ENCODE measurements around the gene SEC61A1.

SEC61A1 gene

DNA sequence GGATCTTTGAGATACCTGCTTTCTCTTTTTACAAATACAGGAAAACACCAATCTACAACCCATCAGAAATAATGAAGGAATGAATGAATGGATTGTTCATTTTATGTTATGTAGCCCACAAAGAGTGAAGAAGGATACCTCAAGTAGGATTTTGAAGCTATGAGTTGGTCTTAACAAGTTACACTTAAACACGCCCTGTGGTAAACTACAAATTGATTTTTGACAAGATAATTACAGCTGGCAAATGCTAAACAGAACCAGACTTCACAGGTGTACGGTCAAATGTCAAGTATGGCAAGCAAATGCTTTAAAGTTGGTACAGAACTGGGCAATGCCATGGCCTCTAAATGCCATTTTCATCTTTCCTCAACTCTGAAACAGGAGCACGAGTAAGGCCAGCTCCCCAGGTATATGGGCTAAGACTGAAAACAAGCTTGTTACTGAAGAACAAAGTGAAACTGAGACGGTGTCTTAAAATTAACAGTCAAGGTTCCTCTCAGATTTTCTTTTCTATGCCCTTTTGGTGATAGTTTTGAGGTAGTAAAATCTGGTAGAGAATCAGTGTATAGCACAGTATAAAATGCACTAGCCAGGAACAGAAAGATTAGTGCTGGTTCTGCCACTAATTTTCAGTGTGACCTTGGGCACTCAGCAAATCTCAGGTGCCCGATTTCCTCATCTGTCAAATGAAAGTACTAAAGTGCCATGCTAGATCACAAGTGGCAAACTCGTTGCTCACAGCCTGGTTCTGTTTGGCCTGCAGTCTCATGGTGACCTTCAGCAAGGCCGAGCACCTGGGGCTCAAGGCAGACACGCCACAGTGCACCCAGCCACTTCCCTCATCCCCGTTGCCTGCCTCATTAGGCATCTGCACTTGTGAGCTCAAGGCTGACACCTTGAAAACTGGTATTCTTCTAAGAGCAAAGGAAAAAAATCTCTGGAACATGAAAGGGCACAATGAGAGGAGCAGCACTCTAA is 61.9 kb downstream of the SEC61A1 start:
- no peak for DNase-seq

All from stimulated activated CD4-positive, alpha-beta T cell treated with anti-CD3 and anti-CD28 coated beads, Interleukin-1b, Interleukin-23, amount 100 ng/mL, for 48 hours (primary cell).